Measurements from ENCODE around the gene FLNA. TPM values are rescaled to one million over a fixed set of nuclear protein-coding genes. Genes with fewer than 3 reads are reported as not detected.

The FLNA gene
- total and polyA plus RNA-seq, 10 of the 15 experiments (the other 5 are each of a cell fraction or from before 2014, with no cell fraction given) = 5.1 to 643 (median 171) TPM

DNA sequence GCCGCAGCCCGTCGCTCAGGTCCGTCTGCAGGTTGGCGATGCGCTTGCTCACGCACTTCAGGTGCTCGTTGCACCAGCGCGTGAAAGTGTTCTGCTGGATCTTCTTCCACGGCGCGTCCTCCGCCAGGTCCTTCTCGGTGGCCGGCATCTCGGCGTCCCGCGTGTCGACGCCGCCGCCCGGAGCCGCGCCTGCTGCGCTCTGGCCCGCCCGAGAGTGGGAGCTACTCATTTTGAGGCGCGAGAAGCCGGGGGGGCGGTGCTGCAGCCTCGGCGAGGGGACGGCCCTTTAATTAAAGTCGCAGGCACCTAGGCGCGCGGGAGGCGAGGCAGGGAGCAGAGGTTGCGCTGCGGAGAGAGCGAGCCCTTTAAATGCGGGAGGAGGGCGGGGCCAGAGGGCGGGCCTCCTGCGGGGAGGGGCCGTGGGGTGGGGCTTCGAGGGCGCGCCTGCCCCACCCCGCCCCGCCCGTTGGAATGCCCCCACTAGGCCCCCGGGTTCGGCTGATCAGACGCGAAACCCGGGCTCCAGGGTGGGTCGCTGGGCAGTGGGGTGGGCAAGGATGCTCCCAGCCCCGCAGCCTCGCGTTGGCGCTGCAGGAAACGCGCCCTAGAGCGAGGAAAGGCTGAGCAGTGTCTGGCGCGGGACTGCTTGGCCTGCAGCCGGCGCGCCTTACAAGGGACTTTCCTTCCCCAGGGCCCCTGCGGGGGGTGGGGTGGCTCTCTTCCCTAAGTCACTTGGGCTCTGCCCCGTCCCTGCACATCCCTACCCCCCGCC lies 3.2 kb downstream of the FLNA start (continued):
- TF ChIP-seq, protein P1, sequence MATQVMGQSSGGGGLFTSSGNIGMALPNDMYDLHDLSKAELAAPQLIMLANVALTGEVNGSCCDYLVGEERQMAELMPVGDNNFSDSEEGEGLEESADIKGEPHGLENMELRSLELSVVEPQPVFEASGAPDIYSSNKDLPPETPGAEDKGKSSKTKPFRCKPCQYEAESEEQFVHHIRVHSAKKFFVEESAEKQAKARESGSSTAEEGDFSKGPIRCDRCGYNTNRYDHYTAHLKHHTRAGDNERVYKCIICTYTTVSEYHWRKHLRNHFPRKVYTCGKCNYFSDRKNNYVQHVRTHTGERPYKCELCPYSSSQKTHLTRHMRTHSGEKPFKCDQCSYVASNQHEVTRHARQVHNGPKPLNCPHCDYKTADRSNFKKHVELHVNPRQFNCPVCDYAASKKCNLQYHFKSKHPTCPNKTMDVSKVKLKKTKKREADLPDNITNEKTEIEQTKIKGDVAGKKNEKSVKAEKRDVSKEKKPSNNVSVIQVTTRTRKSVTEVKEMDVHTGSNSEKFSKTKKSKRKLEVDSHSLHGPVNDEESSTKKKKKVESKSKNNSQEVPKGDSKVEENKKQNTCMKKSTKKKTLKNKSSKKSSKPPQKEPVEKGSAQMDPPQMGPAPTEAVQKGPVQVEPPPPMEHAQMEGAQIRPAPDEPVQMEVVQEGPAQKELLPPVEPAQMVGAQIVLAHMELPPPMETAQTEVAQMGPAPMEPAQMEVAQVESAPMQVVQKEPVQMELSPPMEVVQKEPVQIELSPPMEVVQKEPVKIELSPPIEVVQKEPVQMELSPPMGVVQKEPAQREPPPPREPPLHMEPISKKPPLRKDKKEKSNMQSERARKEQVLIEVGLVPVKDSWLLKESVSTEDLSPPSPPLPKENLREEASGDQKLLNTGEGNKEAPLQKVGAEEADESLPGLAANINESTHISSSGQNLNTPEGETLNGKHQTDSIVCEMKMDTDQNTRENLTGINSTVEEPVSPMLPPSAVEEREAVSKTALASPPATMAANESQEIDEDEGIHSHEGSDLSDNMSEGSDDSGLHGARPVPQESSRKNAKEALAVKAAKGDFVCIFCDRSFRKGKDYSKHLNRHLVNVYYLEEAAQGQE (IDR thresholded peaks at IDR 0.05; ENCODE audit: low read depth, low read length) = no peak
- no peak for TF ChIP-seq ATF7 (IDR thresholded peaks at IDR 0.05; ENCODE audit: low read depth)
- no peak for TF ChIP-seq NRF1 (conservative IDR thresholded peaks at IDR 0.05; ENCODE audit: low read depth, low read length)
- TF ChIP-seq, protein P2, sequence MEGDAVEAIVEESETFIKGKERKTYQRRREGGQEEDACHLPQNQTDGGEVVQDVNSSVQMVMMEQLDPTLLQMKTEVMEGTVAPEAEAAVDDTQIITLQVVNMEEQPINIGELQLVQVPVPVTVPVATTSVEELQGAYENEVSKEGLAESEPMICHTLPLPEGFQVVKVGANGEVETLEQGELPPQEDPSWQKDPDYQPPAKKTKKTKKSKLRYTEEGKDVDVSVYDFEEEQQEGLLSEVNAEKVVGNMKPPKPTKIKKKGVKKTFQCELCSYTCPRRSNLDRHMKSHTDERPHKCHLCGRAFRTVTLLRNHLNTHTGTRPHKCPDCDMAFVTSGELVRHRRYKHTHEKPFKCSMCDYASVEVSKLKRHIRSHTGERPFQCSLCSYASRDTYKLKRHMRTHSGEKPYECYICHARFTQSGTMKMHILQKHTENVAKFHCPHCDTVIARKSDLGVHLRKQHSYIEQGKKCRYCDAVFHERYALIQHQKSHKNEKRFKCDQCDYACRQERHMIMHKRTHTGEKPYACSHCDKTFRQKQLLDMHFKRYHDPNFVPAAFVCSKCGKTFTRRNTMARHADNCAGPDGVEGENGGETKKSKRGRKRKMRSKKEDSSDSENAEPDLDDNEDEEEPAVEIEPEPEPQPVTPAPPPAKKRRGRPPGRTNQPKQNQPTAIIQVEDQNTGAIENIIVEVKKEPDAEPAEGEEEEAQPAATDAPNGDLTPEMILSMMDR (IDR thresholded peaks at IDR 0.05 in 2 of 3, conservative IDR thresholded peaks at IDR 0.05 in 1 of 3; ENCODE audit: control insufficient read depth in 2 of 3, extremely low read depth in 1 of 3, insufficient read depth in 1 of 3, low read depth in 3 of 3, low read length in 3 of 3) = peak in 1 of 3 experiments; percentile 19; a peak in 1 of 6 replicates
- no peak for TF ChIP-seq EZH2 (IDR thresholded peaks at IDR 0.05; ENCODE audit: borderline replicate concordance, control insufficient read depth, low read depth, low read length)
- no peak for TF ChIP-seq JUNB (IDR thresholded peaks at IDR 0.05)
- TF ChIP-seq BCL11A (IDR thresholded peaks at IDR 0.05; ENCODE audit: low read depth, low read length) = no peak
- TF ChIP-seq, protein P3, sequence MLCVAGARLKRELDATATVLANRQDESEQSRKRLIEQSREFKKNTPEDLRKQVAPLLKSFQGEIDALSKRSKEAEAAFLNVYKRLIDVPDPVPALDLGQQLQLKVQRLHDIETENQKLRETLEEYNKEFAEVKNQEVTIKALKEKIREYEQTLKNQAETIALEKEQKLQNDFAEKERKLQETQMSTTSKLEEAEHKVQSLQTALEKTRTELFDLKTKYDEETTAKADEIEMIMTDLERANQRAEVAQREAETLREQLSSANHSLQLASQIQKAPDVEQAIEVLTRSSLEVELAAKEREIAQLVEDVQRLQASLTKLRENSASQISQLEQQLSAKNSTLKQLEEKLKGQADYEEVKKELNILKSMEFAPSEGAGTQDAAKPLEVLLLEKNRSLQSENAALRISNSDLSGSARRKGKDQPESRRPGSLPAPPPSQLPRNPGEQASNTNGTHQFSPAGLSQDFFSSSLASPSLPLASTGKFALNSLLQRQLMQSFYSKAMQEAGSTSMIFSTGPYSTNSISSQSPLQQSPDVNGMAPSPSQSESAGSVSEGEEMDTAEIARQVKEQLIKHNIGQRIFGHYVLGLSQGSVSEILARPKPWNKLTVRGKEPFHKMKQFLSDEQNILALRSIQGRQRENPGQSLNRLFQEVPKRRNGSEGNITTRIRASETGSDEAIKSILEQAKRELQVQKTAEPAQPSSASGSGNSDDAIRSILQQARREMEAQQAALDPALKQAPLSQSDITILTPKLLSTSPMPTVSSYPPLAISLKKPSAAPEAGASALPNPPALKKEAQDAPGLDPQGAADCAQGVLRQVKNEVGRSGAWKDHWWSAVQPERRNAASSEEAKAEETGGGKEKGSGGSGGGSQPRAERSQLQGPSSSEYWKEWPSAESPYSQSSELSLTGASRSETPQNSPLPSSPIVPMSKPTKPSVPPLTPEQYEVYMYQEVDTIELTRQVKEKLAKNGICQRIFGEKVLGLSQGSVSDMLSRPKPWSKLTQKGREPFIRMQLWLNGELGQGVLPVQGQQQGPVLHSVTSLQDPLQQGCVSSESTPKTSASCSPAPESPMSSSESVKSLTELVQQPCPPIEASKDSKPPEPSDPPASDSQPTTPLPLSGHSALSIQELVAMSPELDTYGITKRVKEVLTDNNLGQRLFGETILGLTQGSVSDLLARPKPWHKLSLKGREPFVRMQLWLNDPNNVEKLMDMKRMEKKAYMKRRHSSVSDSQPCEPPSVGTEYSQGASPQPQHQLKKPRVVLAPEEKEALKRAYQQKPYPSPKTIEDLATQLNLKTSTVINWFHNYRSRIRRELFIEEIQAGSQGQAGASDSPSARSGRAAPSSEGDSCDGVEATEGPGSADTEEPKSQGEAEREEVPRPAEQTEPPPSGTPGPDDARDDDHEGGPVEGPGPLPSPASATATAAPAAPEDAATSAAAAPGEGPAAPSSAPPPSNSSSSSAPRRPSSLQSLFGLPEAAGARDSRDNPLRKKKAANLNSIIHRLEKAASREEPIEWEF (IDR thresholded peaks at IDR 0.05; ENCODE audit: insufficient replicate concordance, low read depth, low read length) = no peak
- 0 out of 2 replicates have a peak, but pooled peaks have one; percentile 21 for TF ChIP-seq RB1 (IDR thresholded peaks at IDR 0.05; ENCODE audit: borderline replicate concordance)
- no peak for TF ChIP-seq GABPA (IDR thresholded peaks at IDR 0.05; ENCODE audit: low read depth)
- TF ChIP-seq, protein P4, sequence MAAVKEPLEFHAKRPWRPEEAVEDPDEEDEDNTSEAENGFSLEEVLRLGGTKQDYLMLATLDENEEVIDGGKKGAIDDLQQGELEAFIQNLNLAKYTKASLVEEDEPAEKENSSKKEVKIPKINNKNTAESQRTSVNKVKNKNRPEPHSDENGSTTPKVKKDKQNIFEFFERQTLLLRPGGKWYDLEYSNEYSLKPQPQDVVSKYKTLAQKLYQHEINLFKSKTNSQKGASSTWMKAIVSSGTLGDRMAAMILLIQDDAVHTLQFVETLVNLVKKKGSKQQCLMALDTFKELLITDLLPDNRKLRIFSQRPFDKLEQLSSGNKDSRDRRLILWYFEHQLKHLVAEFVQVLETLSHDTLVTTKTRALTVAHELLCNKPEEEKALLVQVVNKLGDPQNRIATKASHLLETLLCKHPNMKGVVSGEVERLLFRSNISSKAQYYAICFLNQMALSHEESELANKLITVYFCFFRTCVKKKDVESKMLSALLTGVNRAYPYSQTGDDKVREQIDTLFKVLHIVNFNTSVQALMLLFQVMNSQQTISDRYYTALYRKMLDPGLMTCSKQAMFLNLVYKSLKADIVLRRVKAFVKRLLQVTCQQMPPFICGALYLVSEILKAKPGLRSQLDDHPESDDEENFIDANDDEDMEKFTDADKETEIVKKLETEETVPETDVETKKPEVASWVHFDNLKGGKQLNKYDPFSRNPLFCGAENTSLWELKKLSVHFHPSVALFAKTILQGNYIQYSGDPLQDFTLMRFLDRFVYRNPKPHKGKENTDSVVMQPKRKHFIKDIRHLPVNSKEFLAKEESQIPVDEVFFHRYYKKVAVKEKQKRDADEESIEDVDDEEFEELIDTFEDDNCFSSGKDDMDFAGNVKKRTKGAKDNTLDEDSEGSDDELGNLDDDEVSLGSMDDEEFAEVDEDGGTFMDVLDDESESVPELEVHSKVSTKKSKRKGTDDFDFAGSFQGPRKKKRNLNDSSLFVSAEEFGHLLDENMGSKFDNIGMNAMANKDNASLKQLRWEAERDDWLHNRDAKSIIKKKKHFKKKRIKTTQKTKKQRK (IDR thresholded peaks at IDR 0.05; ENCODE audit: low read depth, low read length) = no peak
- TF ChIP-seq, protein P5, sequence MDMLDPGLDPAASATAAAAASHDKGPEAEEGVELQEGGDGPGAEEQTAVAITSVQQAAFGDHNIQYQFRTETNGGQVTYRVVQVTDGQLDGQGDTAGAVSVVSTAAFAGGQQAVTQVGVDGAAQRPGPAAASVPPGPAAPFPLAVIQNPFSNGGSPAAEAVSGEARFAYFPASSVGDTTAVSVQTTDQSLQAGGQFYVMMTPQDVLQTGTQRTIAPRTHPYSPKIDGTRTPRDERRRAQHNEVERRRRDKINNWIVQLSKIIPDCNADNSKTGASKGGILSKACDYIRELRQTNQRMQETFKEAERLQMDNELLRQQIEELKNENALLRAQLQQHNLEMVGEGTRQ (IDR thresholded peaks at IDR 0.05; ENCODE audit: borderline replicate concordance, low read depth, low read length) = no peak
- no peak for TF ChIP-seq IKZF2 (IDR thresholded peaks at IDR 0.05)

Measured in GM12878 (cell line).